Measurements from ENCODE around the gene NRBF2. TPM values are rescaled to one million over a fixed set of nuclear protein-coding genes. Genes with fewer than 3 reads are reported as not detected.

Gene NRBF2
- total and polyA plus RNA-seq, 9 of the 15 experiments (the other 6 are each of a cell fraction or from before 2014, with no cell fraction given), result 20.8 to 52.1 (median 30.5) TPM

GRCh38 chr10:63132651-63133055 is 475 bp upstream of the NRBF2 start (continued):
- TF ChIP-seq ZNF609 (CRISPR knock-in tag; IDR thresholded peaks at IDR 0.05; ENCODE audit: borderline replicate concordance), result no peak
- no peak for TF ChIP-seq CBX8 (IDR thresholded peaks at IDR 0.05; ENCODE audit: borderline replicate concordance, extremely low read depth, low read depth, low read length, poor library complexity, severe bottlenecking)
- peak; percentile 72; the same call in 1 of the 2 replicates for TF ChIP-seq PATZ1 (CRISPR knock-in tag; IDR thresholded peaks at IDR 0.05; ENCODE audit: borderline replicate concordance)
- TF ChIP-seq CHAMP1 (IDR thresholded peaks at IDR 0.05), result peak; percentile 86
- TF ChIP-seq NFATC3 (IDR thresholded peaks at IDR 0.05), result 0 out of 2 replicates have a peak, but pooled peaks have one; percentile 24
- no peak for TF ChIP-seq CEBPB (tag; IDR thresholded peaks at IDR 0.05)
- no peak for TF ChIP-seq KDM4B (IDR thresholded peaks at IDR 0.05; ENCODE audit: borderline replicate concordance in 2 of 2, low read depth in 1 of 2)
- TF ChIP-seq OTX1 (CRISPR knock-in tag; IDR thresholded peaks at IDR 0.05), result no peak
- TF ChIP-seq ZNF586 (CRISPR knock-in tag; conservative IDR thresholded peaks at IDR 0.05), result no peak
- TF ChIP-seq SMC3 (conservative IDR thresholded peaks at IDR 0.05; ENCODE audit: insufficient read depth, low read depth, low read length), result no peak
- TF ChIP-seq RNF219 (CRISPR knock-in tag; IDR thresholded peaks at IDR 0.05), result no peak
- TF ChIP-seq GATA2 (CRISPR knock-in tag; IDR thresholded peaks at IDR 0.05), result no peak
- TF ChIP-seq KAT2B (IDR thresholded peaks at IDR 0.05; ENCODE audit: low read depth, low read length), result no peak
- no peak for TF ChIP-seq ZBTB2 (IDR thresholded peaks at IDR 0.05)
